HCT116 (cell line): Measurements from ENCODE around the gene PAX5. TPM values are rescaled to one million over a fixed set of nuclear protein-coding genes. Genes with fewer than 3 reads are reported as not detected.

Source experiments
- ATAC-seq: fragments of 200-7000 bp; cut with Tn5 transposase; 2 replicates; pipeline ENCODE4 v1.9.1; 2020; ENCODE audit warnings: mild to moderate bottlenecking, moderate library complexity
- BruUV-seq: library from RNA; stranded (reverse); fragments of 400-500 nt; replicated peaks from 2 replicates; lab custom pipeline; 2021; lab: Mats Ljungman, UMichigan
- CTCF ChIA-PET: fragments of 300-600 bp; sonication (Branson Sonifier 250); formaldehyde crosslinking; loops from one replicate; lab custom pipeline; 2021; ENCODE audit warnings: antibody characterized with exemption; lab: Charles Lee
- POLR2A ChIA-PET: fragments of 300-600, 350-600 bp; sonication (Branson Sonifier 250); formaldehyde crosslinking; loops from one replicate; lab custom pipeline; 2021; ENCODE audit warnings: antibody characterized with exemption; lab: Charles Lee
- RAD21 ChIA-PET, 2 experiments: fragments of 300-600 bp; sonication (Branson Sonifier 250); formaldehyde crosslinking; loops; one replicate each; lab custom pipeline; 2023; ENCODE audit warnings: low total read pairs in 2 of 2; ENCODE audit not compliant: uncharacterized antibody in 2 of 2, unreplicated experiment in 2 of 2, low non-redundant PET in 1 of 2; lab: Charles Lee
- DNase-seq: peaks from one replicate; pipeline ENCODE4 v3.0.0-alpha.2; 2010; ENCODE audit warnings: low read depth, low spot score
- H2AFZ ChIP-seq: fragments of 200-600 bp; shearing (Covaris generic), sonication (generic); 2 replicates; pipeline ENCODE4 v1.6.1; 2017; ENCODE audit warnings: low read depth, mixed run types, mixed read lengths, antibody characterized with exemption, low read length; ENCODE audit not compliant: poor library complexity, severe bottlenecking
- H3K27ac ChIP-seq: 2 replicates; pipeline ENCODE4 v1.5.1; 2012; ENCODE audit warnings: low read depth, low read length
- H3K27me3 ChIP-seq: fragments of 200-600 bp; sonication (generic); 2 replicates; pipeline ENCODE4 v1.6.1; 2016; ENCODE audit warnings: mixed run types, low read length, mixed read lengths; ENCODE audit not compliant: insufficient read depth
- H3K36me3 ChIP-seq, 2 experiments: fragments of 200-500 bp in 1 of 2; fragments of 200-600 bp in 1 of 2; sonication (Bioruptor generic) in 1 of 2; sonication (generic) in 1 of 2; 2 replicates each; pipeline versions ENCODE4 v1.5.1 to v1.6.1; 2014 to 2016; ENCODE audit warnings: low read length in 2 of 2, inconsistent platforms in 1 of 2, mixed read lengths in 1 of 2, mixed run types in 1 of 2; ENCODE audit not compliant: insufficient read depth in 2 of 2, control insufficient read depth in 1 of 2
- H3K4me1 ChIP-seq, 2 experiments: fragments of 200-600 bp in 1 of 2; sonication (generic) in 1 of 2; 2 replicates each; pipeline versions ENCODE4 v1.5.1 to v1.6.1; 2012 to 2017; ENCODE audit warnings: low read length in 2 of 2, inconsistent platforms in 1 of 2, mild to moderate bottlenecking in 1 of 2, mixed read lengths in 1 of 2, mixed run types in 1 of 2, moderate library complexity in 1 of 2; ENCODE audit not compliant: insufficient read depth in 2 of 2, control insufficient read depth in 1 of 2
- H3K4me2 ChIP-seq: fragments of 200-600 bp; sonication (generic); 2 replicates; pipeline ENCODE4 v1.6.1; 2017; ENCODE audit warnings: mixed run types, low read length, mixed read lengths
- H3K4me3 ChIP-seq, 2 experiments: fragments of 200-600 bp in 1 of 2; sonication (generic) in 1 of 2; replicated peaks in 1 of 2; 2 replicates each; pipeline ENCODE4 v1.5.1; 2011 to 2016; ENCODE audit warnings: low read length in 2 of 2, control low read depth in 1 of 2, low read depth in 1 of 2, mild to moderate bottlenecking in 1 of 2, mixed read lengths in 1 of 2, mixed run types in 1 of 2
- H3K79me2 ChIP-seq: fragments of 200-600 bp; sonication (generic); 2 replicates; pipeline ENCODE4 v1.6.1; 2017; ENCODE audit warnings: mild to moderate bottlenecking, mixed run types, low read length, moderate library complexity, mixed read lengths; ENCODE audit not compliant: insufficient read depth
- H3K9ac ChIP-seq: fragments of 200-600 bp; sonication (generic); 2 replicates; pipeline ENCODE4 v1.6.1; 2016; ENCODE audit warnings: low read length, mixed read lengths
- H3K9me2 ChIP-seq: fragments of 200-600 bp; sonication (generic), shearing (Covaris generic); 2 replicates; pipeline ENCODE4 v1.6.1; 2017; ENCODE audit warnings: mixed run types, mild to moderate bottlenecking, moderate library complexity; ENCODE audit not compliant: insufficient read depth
- H3K9me3 ChIP-seq, 2 experiments: fragments of 200-500 bp in 1 of 2; fragments of 200-600 bp in 1 of 2; sonication (Bioruptor generic) in 1 of 2; sonication (generic) in 1 of 2; 2 replicates each; pipeline ENCODE4 v1.6.1; 2014 to 2017; ENCODE audit warnings: low read length in 2 of 2, mixed read lengths in 2 of 2, inconsistent platforms in 1 of 2, low read depth in 1 of 2, mild to moderate bottlenecking in 1 of 2, mixed run types in 1 of 2, moderate library complexity in 1 of 2; ENCODE audit not compliant: control insufficient read depth in 1 of 2, insufficient read depth in 1 of 2
- H4K20me1 ChIP-seq: fragments of 200-600 bp; sonication (generic), shearing (Covaris generic); 2 replicates; pipeline ENCODE4 v1.6.1; 2017; ENCODE audit warnings: mixed run types, mild to moderate bottlenecking, moderate library complexity; ENCODE audit not compliant: insufficient read depth
- CTCF ChIP-seq, 3 experiments: fragments of 200-600 bp in 1 of 3; sonication (generic) in 1 of 3; IDR thresholded peaks in 2 of 3; conservative IDR thresholded peaks in 1 of 3; 2 replicates each; pipeline ENCODE4 v1.5.1; 2012 to 2017; ENCODE audit warnings: low read depth in 2 of 3, low read length in 2 of 3, antibody characterized with exemption in 1 of 3, borderline replicate concordance in 1 of 3, control low read depth in 1 of 3, mild to moderate bottlenecking in 1 of 3, mixed read lengths in 1 of 3, mixed run types in 1 of 3, moderate library complexity in 1 of 3; ENCODE audit not compliant: insufficient read depth in 1 of 3
- JUND ChIP-seq: IDR thresholded peaks from 2 replicates; pipeline ENCODE4 v1.6.1; 2012
- SIN3A ChIP-seq: IDR thresholded peaks from 2 replicates; pipeline ENCODE4 v1.6.1; 2012; ENCODE audit warnings: low read depth
- SP1 ChIP-seq: IDR thresholded peaks from 2 replicates; pipeline ENCODE4 v1.6.1; 2012; ENCODE audit warnings: low read depth
- SRF ChIP-seq: IDR thresholded peaks from 2 replicates; pipeline ENCODE4 v1.6.1; 2012; ENCODE audit warnings: low read depth
- TCF7L2 ChIP-seq: IDR thresholded peaks from 2 replicates; pipeline ENCODE4 v1.7.0; 2011; ENCODE audit warnings: borderline replicate concordance, inconsistent platforms; ENCODE audit not compliant: insufficient read depth, insufficient read length; ENCODE audit errors: extremely low read depth
- ZBTB33 ChIP-seq: IDR thresholded peaks from 2 replicates; pipeline ENCODE4 v1.6.1; 2011; ENCODE audit warnings: mild to moderate bottlenecking, low read length, moderate library complexity; ENCODE audit not compliant: insufficient replicate concordance; ENCODE audit errors: extremely low read depth
- ZFX ChIP-seq: fragments of 450-650 bp; IDR thresholded peaks from 2 replicates; pipeline ENCODE4 v1.6.1; 2017
- ZNF274 ChIP-seq: fragments of 200-500 bp; sonication (Bioruptor generic); IDR thresholded peaks from 2 replicates; pipeline ENCODE4 v1.6.1; 2014; ENCODE audit warnings: mild to moderate bottlenecking, low read depth, low read length, inconsistent platforms
- intact Hi-C: fragments of 100-400 bp; cut with micrococcal nuclease; formaldehyde crosslinking; loops from 2 replicates; pipeline ENCODE4 v1.10.0; 2022
- total RNA-seq: library from RNA; stranded (reverse); gene quantifications from one replicate; pipeline ENCODE4 v1.2.1, GENCODE V29; 2021; ENCODE audit not compliant: unreplicated experiment

The PAX5 gene
- total RNA-seq, 1 experiment from 2014 or later: 0.17 TPM

- Histone ChIP-seq H3K9ac (no peak overlapping the region), H3K9me3 (no peaks in the 10 kb centered on the region), H4K20me1 (no peaks in the 10 kb centered on the region), H3K4me3 (no peak overlapping the region), H3K79me2 (no peaks in the 10 kb centered on the region), H3K27me3 (peaks cover 12% of the 10 kb centered on the region), H3K36me3 (no peaks in the 10 kb centered on the region), H3K27ac (no peak overlapping the region), H3K4me2 (no peak overlapping the region), H3K4me1 (no peaks in the 10 kb centered on the region), H3K9me2 (no peaks in the 10 kb centered on the region), H2AFZ (no peak overlapping the region)
- ChIA-PET RAD21 (no interaction called here), CTCF (no interaction called here), POLR2A (no interaction called here)
- DNase-seq (no peak), ATAC-seq (no peak)
- no TSS peak for BruUV-seq
- intact Hi-C loops: no loop called here
- TF ChIP-seq ZNF274 (no peak), SP1 (no peak), ZFX (no peak), JUND (no peak), SIN3A (no peak), SRF (no peak), CTCF (IDR thresholded peaks at IDR 0.05 in 2 of 3, conservative IDR thresholded peaks at IDR 0.05 in 1 of 3; ENCODE audit: borderline replicate concordance in 1 of 3, insufficient read depth in 1 of 3, low read depth in 2 of 3, low read length in 2 of 3) (no peak), TCF7L2 (no peak), ZBTB33 (no peak)
Observed at GRCh38 chr9:36961561-36962325, 72.3 kb downstream of the PAX5 start.
